Nephron (organoid): ENCODE data around the gene UPF3A.

Experiments
- H3K27ac Mint-ChIP-seq, 3 experiments: 2 replicates each; pipeline ENCODE4 v1.8.0; 2020; ENCODE audit warnings: mixed read lengths in 3 of 3, mild to moderate bottlenecking in 2 of 3, moderate library complexity in 1 of 3
- H3K27me3 Mint-ChIP-seq: 2 replicates; pipeline ENCODE4 v1.8.0; 2021; ENCODE audit warnings: low read depth, mild to moderate bottlenecking, moderate library complexity, mixed read lengths
- H3K36me3 Mint-ChIP-seq: 2 replicates; pipeline ENCODE4 v1.8.0; 2020; ENCODE audit warnings: low read depth, mixed read lengths
- H3K4me1 Mint-ChIP-seq: 2 replicates; pipeline ENCODE4 v1.8.0; 2020; ENCODE audit warnings: mixed read lengths
- H3K4me3 Mint-ChIP-seq, 3 experiments: 2 replicates each; pipeline ENCODE4 v1.8.0; 2020; ENCODE audit warnings: mild to moderate bottlenecking in 3 of 3, mixed read lengths in 3 of 3, moderate library complexity in 2 of 3
- H3K9me3 Mint-ChIP-seq: 2 replicates; pipeline ENCODE4 v1.8.0; 2020; ENCODE audit warnings: mixed read lengths
- CTCF ChIP-seq, 3 experiments: fragments of 200-600 bp; sonication (generic); IDR thresholded peaks; one replicate each; pipeline ENCODE4 v1.5.0; 2021; ENCODE audit warnings: antibody characterized with exemption in 3 of 3; ENCODE audit not compliant: unreplicated experiment in 3 of 3

Gene UPF3A

GRCh38 chr13:114299604-114300305 is 18.4 kb downstream of the UPF3A start:
- Mint-ChIP-seq H3K4me3 (no peak overlapping the region), H3K27ac (no peak overlapping the region), H3K9me3 (no peaks in the 10 kb centered on the region), H3K36me3 (peaks cover 62% of the 10 kb centered on the region), H3K4me1 (peaks cover 5% of the 10 kb centered on the region), H3K27me3 (no peaks in the 10 kb centered on the region)
- TF ChIP-seq CTCF (IDR thresholded peaks at IDR 0.05; ENCODE audit: unreplicated experiment in 3 of 3) = no peak

- no peaks in the 10 kb centered on the region for H3K4me1 Mint-ChIP-seq
- peaks cover 57% of the 10 kb centered on the region for H3K36me3 Mint-ChIP-seq
- H3K4me3 Mint-ChIP-seq = no peak overlapping the region
- H3K27me3 Mint-ChIP-seq = no peaks in the 10 kb centered on the region
- H3K27ac Mint-ChIP-seq = no peak overlapping the region
- TF ChIP-seq CTCF (IDR thresholded peaks at IDR 0.05; ENCODE audit: unreplicated experiment in 3 of 3) = no peak
- H3K9me3 Mint-ChIP-seq = no peaks in the 10 kb centered on the region
These were observed 22.4 kb downstream of the UPF3A start for GRCh38 chr13:114303700-114304327.

- no peak for TF ChIP-seq CTCF (IDR thresholded peaks at IDR 0.05; ENCODE audit: unreplicated experiment in 3 of 3)
- Mint-ChIP-seq H3K27me3 (no peaks in the 10 kb centered on the region), H3K4me3 (no peak overlapping the region), H3K4me1 (no peaks in the 10 kb centered on the region), H3K27ac (no peak overlapping the region), H3K36me3 (peaks cover 51% of the 10 kb centered on the region), H3K9me3 (no peaks in the 10 kb centered on the region)
These were observed 23.1 kb downstream of the UPF3A start for GRCh38 chr13:114304346-114305034.

DNA sequence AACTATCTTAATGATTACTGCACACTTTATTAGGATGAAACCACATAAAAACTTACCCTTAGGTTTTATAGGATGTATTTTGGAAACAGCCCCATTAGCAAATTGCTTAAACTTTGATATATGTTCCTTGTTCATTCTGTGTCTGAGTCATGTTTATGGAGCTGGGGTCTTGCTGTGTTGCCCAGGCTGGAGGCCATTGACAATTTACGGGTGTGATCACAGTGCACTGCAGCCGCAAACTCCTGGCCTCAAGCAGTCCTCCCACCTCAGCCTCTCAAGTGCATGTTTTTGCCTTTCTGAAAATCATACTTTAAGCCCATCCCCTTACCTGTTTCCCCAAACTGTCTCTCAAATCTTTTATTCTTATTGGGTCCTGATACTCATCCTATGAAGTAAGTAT is 27.7 kb downstream of the UPF3A start:
- Mint-ChIP-seq H3K4me1 (peaks cover 12% of the 10 kb centered on the region), H3K4me3 (no peak overlapping the region), H3K27me3 (no peaks in the 10 kb centered on the region), H3K9me3 (no peaks in the 10 kb centered on the region), H3K36me3 (peaks cover 22% of the 10 kb centered on the region), H3K27ac (no peak overlapping the region)
- no peak for TF ChIP-seq CTCF (IDR thresholded peaks at IDR 0.05; ENCODE audit: unreplicated experiment in 3 of 3)

GRCh38 chr13:114309806-114310410 is 28.5 kb downstream of the UPF3A start:
- TF ChIP-seq CTCF (IDR thresholded peaks at IDR 0.05; ENCODE audit: unreplicated experiment in 3 of 3) = no peak
- Mint-ChIP-seq H3K9me3 (no peaks in the 10 kb centered on the region), H3K27ac (no peak overlapping the region), H3K4me1 (peaks cover 15% of the 10 kb centered on the region), H3K27me3 (no peaks in the 10 kb centered on the region), H3K36me3 (peaks cover 15% of the 10 kb centered on the region), H3K4me3 (no peak overlapping the region)
